Natural killer cell treated with Interleukin-12 subunit alpha and Interleukin-12 subunit beta and Interleukin-15 and Interleukin-18, amount 100 ng/mL, for 72 hours (primary cell): ENCODE results near the gene CRYZL1. TPM values are rescaled to one million over a fixed set of nuclear protein-coding genes. Genes with fewer than 3 reads are reported as not detected.
A peak's percentile ranks its signal among the peaks of the same experiment; 100 is the strongest.

Experiments
- ATAC-seq, 2 donors: fragments of 150-1000 bp; cut with Tn5 transposase in 1 of 2; sonication (Bioruptor Pico), chemical (Tn5 transposase) in 1 of 2; 2 replicates each; pipeline ENCODE4 v1.10.0; 2021
- DNase-seq: peaks from one replicate; pipeline ENCODE4 v3.0.0; 2022; ENCODE audit warnings: low spot score
- H3K27ac Mint-ChIP-seq, 2 donors: 1 replicate in 1 of 2; 2 replicates in 1 of 2; pipeline ENCODE4 v1.8.0; 2022; ENCODE audit warnings: mixed read lengths in 2 of 2, mild to moderate bottlenecking in 1 of 2, moderate library complexity in 1 of 2
- H3K27me3 Mint-ChIP-seq, 2 donors: 1 replicate in 1 of 2; 2 replicates in 1 of 2; pipeline ENCODE4 v1.8.0; 2022; ENCODE audit warnings: mixed read lengths in 2 of 2
- H3K36me3 Mint-ChIP-seq: one replicate; pipeline ENCODE4 v1.8.0; 2022; ENCODE audit warnings: mixed read lengths
- H3K4me1 Mint-ChIP-seq, 2 donors: 1 replicate in 1 of 2; 2 replicates in 1 of 2; pipeline ENCODE4 v1.8.0; 2022; ENCODE audit warnings: low read depth in 2 of 2, mixed read lengths in 2 of 2, mild to moderate bottlenecking in 1 of 2
- H3K4me3 Mint-ChIP-seq: one replicate; pipeline ENCODE4 v1.8.0; 2022; ENCODE audit warnings: mixed read lengths
- H3K9me3 Mint-ChIP-seq: 2 replicates; pipeline ENCODE4 v1.8.0; 2022; ENCODE audit warnings: mixed read lengths
- total RNA-seq, 2 donors: library from RNA; stranded (reverse); gene quantifications; one replicate each; pipeline ENCODE4 v1.2.3, GENCODE V29; 2022

CRYZL1 gene
- total RNA-seq, 2 donors from 2014 or later, result 28.0 to 31.7 TPM

- Mint-ChIP-seq H3K4me3 (no peak overlapping the region), H3K27me3 (no peaks in the 10 kb centered on the region), H3K27ac (no peak overlapping the region), H3K9me3 (no peaks in the 10 kb centered on the region), H3K36me3 (peaks cover 62% of the 10 kb centered on the region), H3K4me1 (peaks cover 44 to 53% of the 10 kb centered on the region in 2 donors)
- DNase-seq (no peak), ATAC-seq (no peak)
These were observed 84.1 kb downstream of the CRYZL1 start for GRCh38 chr21:33557447-33557846.

DNA sequence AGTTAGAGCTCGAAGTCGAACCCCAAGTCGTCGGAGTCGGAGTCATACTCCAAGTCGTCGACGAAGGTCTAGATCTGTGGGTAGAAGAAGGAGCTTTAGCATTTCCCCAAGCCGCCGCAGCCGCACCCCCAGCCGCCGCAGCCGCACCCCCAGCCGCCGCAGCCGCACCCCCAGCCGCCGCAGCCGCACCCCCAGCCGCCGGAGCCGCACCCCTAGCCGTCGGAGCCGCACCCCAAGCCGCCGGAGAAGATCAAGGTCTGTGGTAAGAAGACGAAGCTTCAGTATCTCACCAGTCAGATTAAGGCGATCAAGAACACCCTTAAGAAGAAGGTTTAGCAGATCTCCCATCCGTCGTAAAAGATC is 86.6 kb downstream of the CRYZL1 start:
- Mint-ChIP-seq H3K27ac (no peak overlapping the region), H3K27me3 (no peaks in the 10 kb centered on the region), H3K9me3 (no peaks in the 10 kb centered on the region), H3K36me3 (peaks cover 55% of the 10 kb centered on the region), H3K4me3 (peak overlapping the region; percentile 47), H3K4me1 (peaks cover 38 to 48% of the 10 kb centered on the region in 2 donors)
- DNase-seq (no peak), ATAC-seq (no peak)

GRCh38 chr21:33554236-33554981 is 87.1 kb downstream of the CRYZL1 start:
- Mint-ChIP-seq H3K27me3 (no peaks in the 10 kb centered on the region), H3K9me3 (no peaks in the 10 kb centered on the region), H3K4me1 (peaks cover 40 to 54% of the 10 kb centered on the region in 2 donors), H3K36me3 (peaks cover 61% of the 10 kb centered on the region), H3K4me3 (peak overlapping the region; percentile 47), H3K27ac (no peak overlapping the region)
- no peak for DNase-seq
- ATAC-seq, result no peak

DNA sequence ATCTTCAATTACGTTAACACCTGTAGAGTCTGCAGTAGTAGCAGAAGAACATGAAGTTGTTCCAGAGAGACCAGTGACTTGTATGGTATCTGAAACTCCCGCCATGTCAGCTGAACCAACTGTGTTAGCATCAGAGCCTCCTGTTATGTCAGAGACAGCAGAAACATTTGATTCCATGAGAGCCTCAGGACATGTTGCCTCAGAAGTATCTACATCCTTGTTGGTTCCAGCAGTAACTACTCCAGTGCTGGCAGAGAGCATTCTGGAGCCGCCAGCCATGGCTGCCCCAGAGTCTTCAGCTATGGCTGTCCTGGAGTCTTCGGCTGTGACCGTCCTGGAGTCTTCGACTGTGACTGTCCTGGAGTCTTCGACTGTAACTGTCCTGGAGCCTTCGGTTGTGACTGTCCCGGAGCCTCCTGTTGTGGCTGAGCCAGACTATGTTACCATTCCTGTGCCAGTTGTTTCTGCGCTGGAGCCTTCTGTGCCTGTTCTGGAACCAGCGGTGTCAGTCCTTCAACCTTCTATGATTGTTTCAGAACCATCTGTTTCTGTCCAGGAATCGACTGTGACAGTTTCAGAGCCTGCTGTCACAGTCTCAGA is 88.4 kb downstream of the CRYZL1 start:
- peaks cover 38 to 49% of the 10 kb centered on the region in 2 donors for H3K4me1 Mint-ChIP-seq
- no peak overlapping the region for H3K27ac Mint-ChIP-seq
- ATAC-seq, result no peak
- no peak for DNase-seq
- no peak overlapping the region for H3K4me3 Mint-ChIP-seq
- no peaks in the 10 kb centered on the region for H3K27me3 Mint-ChIP-seq
- no peaks in the 10 kb centered on the region for H3K9me3 Mint-ChIP-seq
- H3K36me3 Mint-ChIP-seq, result peaks cover 56% of the 10 kb centered on the region

DNA sequence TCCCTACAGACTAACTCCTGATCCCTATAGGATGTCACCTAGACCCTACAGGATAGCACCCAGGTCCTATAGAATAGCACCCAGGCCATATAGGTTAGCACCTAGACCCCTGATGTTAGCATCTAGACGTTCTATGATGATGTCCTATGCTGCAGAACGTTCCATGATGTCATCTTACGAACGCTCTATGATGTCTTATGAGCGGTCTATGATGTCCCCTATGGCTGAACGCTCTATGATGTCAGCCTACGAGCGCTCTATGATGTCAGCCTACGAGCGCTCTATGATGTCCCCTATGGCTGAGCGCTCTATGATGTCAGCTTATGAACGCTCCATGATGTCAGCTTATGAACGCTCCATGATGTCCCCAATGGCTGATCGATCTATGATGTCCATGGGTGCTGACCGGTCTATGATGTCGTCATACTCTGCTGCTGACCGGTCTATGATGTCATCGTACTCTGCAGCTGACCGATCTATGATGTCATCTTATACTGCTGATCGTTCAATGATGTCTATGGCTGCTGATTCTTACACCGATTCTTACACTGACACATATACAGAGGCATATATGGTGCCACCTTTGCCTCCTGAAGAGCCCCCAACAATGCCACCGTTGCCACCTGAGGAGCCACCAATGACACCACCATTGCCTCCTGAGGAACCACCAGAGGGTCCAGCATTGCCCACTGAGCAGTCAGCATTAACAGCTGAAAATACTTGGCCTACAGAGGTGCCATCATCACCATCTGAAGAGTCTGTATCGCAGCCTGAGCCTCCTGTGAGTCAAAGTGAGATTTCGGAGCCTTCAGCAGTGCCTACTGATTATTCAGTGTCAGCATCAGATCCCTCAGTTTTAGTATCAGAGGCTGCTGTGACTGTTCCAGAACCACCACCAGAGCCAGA is 89.2 kb downstream of the CRYZL1 start:
- no peak for DNase-seq
- H3K27me3 Mint-ChIP-seq, result no peaks in the 10 kb centered on the region
- no peak for ATAC-seq
- H3K27ac Mint-ChIP-seq, result no peak overlapping the region
- H3K9me3 Mint-ChIP-seq, result no peaks in the 10 kb centered on the region
- peaks cover 51% of the 10 kb centered on the region for H3K36me3 Mint-ChIP-seq
- peaks cover 38 to 49% of the 10 kb centered on the region in 2 donors for H3K4me1 Mint-ChIP-seq
- H3K4me3 Mint-ChIP-seq, result no peak overlapping the region

DNA sequence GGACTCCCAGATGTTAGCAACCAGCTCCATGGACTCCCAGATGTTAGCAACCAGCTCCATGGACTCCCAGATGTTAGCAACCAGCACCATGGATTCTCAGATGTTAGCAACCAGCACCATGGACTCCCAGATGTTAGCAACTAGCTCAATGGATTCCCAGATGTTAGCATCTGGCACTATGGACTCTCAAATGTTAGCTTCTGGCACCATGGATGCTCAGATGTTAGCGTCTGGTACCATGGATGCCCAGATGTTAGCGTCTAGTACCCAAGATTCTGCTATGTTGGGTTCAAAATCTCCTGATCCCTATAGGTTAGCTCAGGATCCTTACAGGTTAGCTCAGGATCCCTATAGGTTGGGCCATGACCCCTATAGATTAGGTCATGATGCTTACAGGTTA is 89.9 kb downstream of the CRYZL1 start:
- Mint-ChIP-seq H3K9me3 (no peaks in the 10 kb centered on the region), H3K4me1 (peaks cover 34 to 45% of the 10 kb centered on the region in 2 donors), H3K27ac (no peak overlapping the region), H3K27me3 (no peaks in the 10 kb centered on the region), H3K4me3 (no peak overlapping the region), H3K36me3 (peaks cover 44% of the 10 kb centered on the region)
- ATAC-seq, result no peak
- DNase-seq, result no peak

GRCh38 chr21:33550772-33551660 is 90.5 kb downstream of the CRYZL1 start:
- H3K36me3 Mint-ChIP-seq, result peaks cover 38% of the 10 kb centered on the region
- ATAC-seq, result no peak
- H3K4me3 Mint-ChIP-seq, result no peak overlapping the region
- H3K27ac Mint-ChIP-seq, result no peak overlapping the region
- no peaks in the 10 kb centered on the region for H3K9me3 Mint-ChIP-seq
- peaks cover 29 to 40% of the 10 kb centered on the region in 2 donors for H3K4me1 Mint-ChIP-seq
- no peaks in the 10 kb centered on the region for H3K27me3 Mint-ChIP-seq
- no peak for DNase-seq

DNA sequence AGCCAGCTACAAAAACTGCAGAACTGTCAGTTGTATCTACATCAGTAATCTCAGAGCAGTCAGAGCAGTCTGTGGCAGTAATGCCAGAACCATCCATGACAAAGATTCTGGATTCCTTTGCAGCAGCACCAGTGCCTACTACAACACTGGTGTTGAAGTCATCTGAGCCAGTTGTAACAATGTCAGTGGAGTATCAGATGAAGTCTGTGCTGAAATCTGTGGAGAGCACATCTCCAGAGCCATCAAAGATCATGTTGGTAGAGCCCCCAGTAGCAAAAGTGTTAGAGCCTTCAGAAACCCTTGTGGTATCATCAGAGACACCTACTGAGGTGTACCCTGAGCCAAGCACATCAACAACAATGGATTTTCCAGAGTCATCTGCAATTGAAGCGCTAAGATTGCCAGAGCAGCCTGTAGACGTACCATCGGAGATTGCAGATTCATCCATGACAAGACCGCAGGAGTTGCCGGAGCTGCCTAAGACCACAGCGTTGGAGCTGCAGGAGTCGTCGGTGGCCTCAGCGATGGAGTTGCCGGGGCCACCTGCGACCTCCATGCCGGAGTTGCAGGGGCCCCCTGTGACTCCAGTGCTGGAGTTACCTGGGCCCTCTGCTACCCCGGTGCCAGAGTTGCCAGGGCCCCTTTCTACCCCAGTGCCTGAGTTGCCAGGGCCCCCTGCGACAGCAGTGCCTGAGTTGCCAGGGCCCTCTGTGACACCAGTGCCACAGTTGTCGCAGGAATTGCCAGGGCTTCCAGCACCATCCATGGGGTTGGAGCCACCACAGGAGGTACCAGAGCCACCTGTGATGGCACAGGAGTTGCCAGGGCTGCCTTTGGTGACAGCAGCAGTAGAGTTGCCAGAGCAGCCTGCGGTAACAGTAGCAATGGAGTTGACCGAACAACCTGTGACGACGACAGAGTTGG is 91.4 kb downstream of the CRYZL1 start:
- H3K4me3 Mint-ChIP-seq, result no peak overlapping the region
- H3K4me1 Mint-ChIP-seq, result peaks cover 24 to 36% of the 10 kb centered on the region in 2 donors
- DNase-seq (no peak), ATAC-seq (no peak)
- H3K36me3 Mint-ChIP-seq, result peaks cover 31% of the 10 kb centered on the region
- H3K9me3 Mint-ChIP-seq, result no peaks in the 10 kb centered on the region
- H3K27me3 Mint-ChIP-seq, result no peaks in the 10 kb centered on the region
- no peak overlapping the region for H3K27ac Mint-ChIP-seq

- Mint-ChIP-seq H3K4me3 (peak overlapping the region; percentile 91), H3K9me3 (no peaks in the 10 kb centered on the region), H3K4me1 (peaks cover 27 to 39% of the 10 kb centered on the region in 2 donors), H3K27me3 (no peaks in the 10 kb centered on the region), H3K36me3 (peaks cover 22% of the 10 kb centered on the region), H3K27ac (peak overlapping the region in 1 of 2 donors; percentile 41)
- ATAC-seq, result no peak
- DNase-seq, result no peak
These were observed 95.5 kb downstream of the CRYZL1 start for GRCh38 chr21:33546086-33546485.

DNA sequence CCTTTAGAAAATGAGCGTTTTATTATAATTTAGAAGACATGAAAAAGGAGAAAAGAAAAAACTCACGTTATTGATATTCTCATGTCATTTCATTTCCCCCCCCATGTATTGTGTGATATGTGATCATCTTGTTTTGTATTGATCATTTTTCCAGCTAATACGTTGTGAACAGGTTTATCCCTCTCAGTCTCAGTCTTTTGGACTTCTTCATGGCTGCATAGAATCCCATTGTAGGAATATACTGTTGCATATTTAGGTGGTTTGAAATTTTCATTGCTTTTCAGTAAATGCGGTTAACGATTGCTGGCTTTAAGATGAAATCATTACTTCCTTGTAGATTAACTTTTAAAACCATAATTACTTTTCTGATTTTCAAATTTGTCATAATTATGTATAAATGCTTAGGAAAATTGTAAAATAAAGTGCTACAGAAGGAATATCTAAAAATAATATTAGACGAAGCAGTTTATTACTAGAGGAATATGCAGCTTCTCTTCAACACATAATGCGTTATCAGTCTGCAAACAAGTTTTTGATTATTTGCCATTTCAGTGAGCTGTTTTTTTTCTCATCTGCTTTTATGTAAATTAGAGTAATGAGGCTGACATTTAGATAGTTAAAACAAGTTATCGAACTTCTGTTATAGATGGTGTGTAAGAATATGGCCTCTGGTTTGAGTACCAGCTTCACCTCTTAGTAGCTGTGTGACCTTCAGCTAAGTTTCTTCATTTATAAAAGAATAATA is 96.9 kb downstream of the CRYZL1 start:
- Mint-ChIP-seq H3K27ac (peak overlapping the region; percentile 94 to 99), H3K9me3 (no peaks in the 10 kb centered on the region), H3K36me3 (peaks cover 17% of the 10 kb centered on the region), H3K4me1 (peaks cover 31 to 43% of the 10 kb centered on the region in 2 donors), H3K4me3 (peak overlapping the region; percentile 91), H3K27me3 (no peaks in the 10 kb centered on the region)
- DNase-seq (no peak), ATAC-seq (no peak)

GRCh38 chr21:33543505-33544129 is 97.9 kb downstream of the CRYZL1 start:
- no peaks in the 10 kb centered on the region for H3K27me3 Mint-ChIP-seq
- H3K4me3 Mint-ChIP-seq, result peak overlapping the region; percentile 91
- DNase-seq (peak; percentile 86), ATAC-seq (peak; percentile 34 to 37)
- H3K36me3 Mint-ChIP-seq, result peaks cover 11% of the 10 kb centered on the region
- peak overlapping the region; percentile 94 to 99 for H3K27ac Mint-ChIP-seq
- no peaks in the 10 kb centered on the region for H3K9me3 Mint-ChIP-seq
- peaks cover 29 to 37% of the 10 kb centered on the region in 2 donors for H3K4me1 Mint-ChIP-seq
